GM04503 (cell line): ENCODE results near the gene HECTD4.
"Not testable (repeated sequence)": the region's sequence is repeated elsewhere in the genome, so short reads cannot be mapped to it uniquely, and the experiment has no call there.

Source experiments
- DNase-seq: peaks from one replicate; pipeline ENCODE4 v3.0.0-alpha.2; 2012; ENCODE audit warnings: low read depth

Gene HECTD4

DNA sequence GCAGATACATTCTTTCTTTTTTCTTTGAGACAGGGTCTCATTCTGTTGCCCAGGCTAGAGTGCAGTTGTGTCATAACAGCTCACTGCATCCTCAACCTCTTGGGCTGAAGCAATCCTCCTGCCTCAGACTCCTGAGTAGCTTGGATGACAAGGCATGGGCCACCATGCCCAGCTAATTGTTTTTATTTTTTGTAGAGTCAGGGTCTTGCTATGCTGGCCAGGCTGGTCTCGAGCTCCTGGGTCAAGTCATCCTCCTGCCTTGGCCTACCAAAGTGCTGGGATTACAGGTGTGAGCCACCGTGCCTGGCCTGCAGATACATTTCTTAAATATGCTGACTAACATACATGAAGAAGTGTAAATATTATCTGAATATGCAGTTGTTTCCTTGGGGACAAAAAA lies 115.8 kb downstream of the HECTD4 start:
- DNase-seq = no peak

DNA sequence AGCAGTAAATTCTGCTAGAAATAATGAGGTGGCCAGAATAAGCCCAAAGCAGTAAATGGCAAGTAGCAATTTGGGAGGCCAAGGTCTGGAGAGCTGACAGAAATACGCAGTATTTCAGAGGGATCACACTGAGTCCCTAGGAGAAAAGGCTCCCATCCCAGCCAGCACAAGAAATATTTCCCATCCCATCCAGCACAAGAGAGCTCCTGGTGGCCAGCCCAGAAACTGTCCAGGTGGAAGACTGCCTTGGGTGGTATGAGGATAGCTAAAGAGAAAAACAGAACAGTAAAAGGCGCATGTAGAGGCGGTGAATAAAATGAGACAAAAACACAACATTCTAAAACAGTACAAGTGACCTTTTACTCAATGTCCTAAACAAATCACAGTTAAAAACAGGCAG lies 120.7 kb downstream of the HECTD4 start:
- DNase-seq = no peak

DNA sequence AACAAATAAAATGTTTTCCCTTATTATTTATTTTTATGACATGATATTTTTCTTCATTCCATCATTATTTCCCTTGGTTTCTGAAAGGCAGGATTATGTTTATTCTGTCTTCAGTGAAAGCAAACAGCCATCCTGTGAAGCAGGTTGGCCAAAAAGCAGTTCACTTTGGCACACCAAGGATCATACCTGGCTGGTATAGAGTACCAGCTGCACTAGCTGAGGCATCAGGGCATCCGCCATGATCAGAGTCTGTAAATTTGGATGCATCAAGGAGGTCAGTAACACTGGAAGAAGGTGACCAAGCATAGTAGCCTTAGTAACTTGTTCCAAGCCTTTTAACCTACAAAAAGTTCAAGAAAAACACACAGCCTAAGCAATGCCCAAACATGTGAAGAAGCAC lies 123.3 kb downstream of the HECTD4 start:
- DNase-seq = no peak

DNA sequence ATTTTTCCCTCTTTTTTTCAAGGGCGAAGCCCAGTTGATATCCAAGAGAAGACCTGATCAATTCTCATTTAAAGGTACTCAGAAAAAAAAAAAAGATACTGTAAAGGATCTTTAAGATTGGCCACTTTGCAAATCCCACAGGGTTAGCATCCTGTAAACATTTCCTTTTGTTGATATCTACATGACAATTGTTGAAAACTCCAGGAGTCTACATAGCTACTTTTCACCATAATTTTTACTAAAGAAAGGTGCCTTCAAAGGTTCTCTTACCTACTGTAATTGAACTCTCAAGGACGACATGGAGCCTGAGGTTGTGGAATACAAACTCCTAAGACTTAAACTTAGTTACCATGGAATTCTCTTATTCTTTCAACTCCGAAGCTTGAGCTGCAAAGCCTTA lies 125.5 kb downstream of the HECTD4 start:
- no peak for DNase-seq

DNA sequence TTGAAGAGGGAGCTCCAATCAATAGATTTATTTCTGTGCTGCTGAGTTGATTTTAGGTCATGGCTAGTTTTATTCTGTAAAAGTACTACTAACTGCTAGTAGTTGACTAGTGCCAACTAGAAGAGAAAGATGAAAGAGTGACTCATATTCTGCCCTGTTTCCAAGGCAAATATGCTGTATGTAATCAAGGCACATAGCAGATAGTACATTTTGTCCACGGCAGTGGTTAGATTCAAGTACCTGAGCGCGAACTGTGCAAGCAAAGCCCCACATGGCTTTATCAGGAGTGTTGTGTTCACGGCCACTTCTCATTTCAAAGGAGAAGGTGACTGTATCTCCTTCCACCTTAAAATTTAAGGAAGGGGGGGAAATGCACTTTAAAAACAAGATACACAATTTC lies 130.0 kb downstream of the HECTD4 start:
- no peak for DNase-seq

DNA sequence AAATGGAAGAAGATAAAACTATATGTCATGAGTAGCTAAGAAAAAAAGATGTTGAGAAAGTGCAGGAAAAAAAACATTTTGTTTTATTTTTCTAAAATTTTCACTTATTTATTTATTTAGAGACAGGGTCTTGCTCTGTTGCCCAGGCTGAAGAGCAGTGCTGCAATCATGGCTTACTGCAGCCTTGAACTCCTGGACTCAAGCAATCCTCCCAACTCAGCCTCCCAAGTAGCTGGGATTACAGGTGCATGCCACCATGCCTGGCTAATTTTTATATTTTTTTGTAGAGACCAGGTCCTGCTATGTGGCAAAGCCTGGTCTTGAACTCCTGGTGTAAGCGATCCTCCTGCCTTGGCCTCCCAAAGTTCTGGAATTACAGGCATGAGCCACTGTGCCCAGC lies 137.3 kb downstream of the HECTD4 start:
- DNase-seq = not testable (repeated sequence)

DNA sequence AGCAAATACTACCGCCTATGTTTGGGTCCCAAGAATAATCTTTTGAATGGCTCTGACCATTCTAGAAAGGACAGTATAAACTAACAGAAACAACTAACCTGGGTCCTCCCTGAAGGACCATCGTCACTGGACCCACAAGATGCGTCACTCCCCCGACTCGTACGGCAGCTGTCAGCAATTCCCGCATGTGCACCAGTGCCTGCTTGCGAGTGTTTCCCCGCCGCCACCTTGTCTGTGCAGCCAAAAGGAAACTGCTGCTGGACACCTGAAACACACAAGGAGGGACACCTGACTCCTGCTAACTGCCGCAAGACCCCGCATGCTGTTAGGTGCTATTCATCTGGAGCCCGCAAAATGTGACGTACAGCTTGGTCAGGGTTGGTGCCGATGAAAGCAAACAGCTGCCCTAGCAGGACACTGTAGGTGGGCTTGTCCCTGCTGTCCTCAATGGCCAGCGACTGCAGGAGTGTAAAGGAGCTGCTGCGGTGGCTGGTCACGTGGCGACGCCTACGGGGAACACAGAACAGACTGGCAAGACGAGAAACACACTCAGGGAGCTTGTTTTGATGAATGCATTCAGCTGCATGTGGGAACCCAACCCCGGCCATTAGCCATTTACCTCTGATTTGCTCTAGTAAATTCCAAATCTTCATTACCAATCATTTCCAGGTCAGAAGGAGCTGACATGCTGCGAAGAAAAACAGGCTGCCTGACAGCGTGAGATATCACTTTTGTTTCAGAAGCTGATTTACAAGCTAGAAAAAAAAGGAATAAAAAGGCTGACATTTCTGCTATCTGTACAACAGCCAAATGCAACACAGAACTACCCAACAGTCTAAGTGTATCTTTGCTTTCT lies 138.7 kb downstream of the HECTD4 start:
- DNase-seq = no peak

DNA sequence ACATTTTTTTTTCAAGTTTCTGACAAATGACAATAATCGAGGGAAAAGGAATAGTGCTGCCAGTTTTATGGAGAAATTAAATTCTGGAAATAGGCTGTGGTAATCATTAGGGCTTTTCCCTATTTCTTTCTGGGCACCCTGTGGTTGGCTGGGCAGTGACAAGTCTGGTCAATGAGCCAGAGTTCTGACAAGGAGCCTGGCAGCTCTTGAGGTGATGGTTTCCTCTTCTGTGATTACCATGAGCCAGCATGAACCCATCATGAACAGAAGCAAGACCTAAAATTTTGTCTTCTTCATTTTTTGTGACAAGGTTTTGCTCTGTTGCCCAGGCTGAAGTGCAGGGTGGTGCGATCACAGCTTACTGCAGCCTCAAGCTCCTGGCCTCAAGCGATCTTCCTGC lies 141.1 kb downstream of the HECTD4 start:
- DNase-seq = no peak

DNA sequence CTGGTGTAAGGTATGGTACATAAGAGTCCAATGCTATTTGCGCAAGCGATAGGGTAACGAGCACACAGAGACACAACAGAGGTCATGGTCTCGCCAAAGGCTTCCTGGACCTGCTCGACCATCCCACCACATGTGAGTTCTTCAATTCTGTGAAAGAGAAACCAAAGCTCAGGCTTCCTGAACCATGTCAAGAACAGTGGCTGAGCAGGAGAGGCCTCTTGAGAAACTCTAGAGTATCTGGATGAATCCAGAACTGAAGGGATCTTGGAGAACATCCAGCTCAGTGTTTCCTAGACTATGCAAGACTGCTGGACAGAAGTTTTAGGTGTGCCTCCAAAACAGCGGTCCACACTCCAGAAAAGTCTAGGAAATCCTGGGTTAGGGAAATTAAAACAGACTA lies 142.3 kb downstream of the HECTD4 start:
- DNase-seq = no peak

DNA sequence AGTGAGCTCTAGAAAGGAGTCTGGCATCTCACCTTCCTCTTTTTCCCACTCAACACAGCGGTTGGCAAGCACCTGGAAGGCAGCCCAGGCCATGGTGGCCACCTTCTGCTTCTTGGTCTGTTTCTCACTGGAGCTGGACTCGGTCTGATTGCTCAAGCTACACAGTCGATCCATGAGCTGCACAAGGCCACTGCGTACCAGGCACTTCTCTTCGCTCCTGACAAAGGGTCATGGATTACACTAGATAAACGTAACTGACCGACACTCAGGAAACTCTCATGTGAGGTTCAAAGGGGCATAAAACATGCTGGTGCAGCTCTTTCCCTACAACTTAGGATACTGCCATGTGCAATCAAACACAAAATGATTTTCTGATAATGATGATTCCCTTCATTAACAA lies 143.2 kb downstream of the HECTD4 start:
- DNase-seq = no peak

DNA sequence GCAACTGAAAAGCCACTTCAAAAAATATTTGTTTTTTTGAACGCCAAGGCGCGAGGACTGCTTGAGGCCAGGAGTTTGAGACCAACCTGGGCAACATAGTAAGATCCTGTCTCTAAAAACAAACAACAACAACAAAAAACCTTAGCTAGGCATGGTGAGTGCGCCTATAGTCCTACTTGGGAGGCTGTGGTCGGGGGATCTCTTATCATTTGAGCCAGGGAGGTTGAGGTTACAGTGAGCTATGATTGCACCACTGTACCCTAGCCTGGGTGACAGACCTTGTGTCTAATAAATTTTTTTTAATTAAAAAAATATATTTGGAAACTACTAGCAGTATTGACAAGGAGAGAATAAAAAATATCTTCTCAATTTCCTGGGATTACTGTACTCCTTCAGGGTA lies 143.8 kb downstream of the HECTD4 start:
- DNase-seq = no peak

DNA sequence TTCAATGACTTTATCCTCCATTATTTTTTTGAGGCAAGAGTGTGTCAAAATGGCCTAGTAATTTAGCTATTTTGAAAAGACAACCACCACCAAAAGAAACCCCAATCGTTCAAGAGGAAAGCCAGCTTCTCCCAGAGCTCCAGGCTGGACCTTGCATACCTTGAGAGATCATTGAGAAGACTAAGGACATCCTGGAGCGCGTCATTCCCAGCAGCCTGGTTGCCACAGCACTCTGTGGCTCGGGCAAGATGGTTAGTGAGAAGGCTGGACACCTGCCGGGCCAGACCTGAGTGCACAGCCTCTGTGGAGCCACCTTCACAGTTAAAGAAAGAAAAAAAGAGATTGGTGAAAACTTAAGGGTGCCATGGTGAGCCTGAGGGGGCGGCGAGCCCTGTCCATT lies 145.4 kb downstream of the HECTD4 start:
- no peak for DNase-seq

DNA sequence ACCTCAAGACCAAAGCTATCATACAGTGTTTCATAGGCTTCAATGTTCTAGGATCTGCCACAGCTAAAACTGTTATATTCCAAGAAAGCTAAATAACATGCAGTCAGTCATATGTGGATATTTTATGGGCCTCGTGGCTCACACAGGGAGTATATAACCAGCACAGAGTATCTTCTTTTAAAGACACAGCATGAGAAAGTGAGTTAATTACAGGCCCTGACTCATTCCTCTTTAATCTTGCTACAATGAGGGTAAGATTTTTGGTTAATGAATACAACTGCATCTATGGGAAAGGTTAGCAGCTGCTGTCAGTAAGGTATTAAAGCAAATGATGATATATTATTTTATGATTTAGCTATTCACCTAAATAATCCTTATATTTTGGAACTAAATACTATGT lies 145.8 kb downstream of the HECTD4 start:
- DNase-seq = no peak

DNA sequence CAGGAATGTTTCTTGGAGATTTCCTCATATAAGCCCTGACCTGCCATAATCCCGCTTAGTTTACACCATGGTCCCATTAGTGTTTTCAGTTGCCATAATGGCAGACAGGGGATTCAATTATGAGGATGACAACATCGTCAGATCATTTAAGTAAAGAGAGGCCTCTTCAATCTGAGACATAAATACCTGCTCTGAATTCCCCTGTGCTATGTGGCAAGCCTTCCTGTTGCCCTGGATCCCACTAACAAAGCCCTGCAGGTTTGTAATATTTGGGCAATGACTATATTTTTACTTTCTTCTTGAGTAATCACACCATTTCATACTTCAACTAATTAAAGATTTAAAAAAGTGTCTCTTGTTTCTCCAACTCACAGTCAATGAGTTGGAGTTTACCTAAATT lies 147.9 kb downstream of the HECTD4 start:
- no peak for DNase-seq

DNA sequence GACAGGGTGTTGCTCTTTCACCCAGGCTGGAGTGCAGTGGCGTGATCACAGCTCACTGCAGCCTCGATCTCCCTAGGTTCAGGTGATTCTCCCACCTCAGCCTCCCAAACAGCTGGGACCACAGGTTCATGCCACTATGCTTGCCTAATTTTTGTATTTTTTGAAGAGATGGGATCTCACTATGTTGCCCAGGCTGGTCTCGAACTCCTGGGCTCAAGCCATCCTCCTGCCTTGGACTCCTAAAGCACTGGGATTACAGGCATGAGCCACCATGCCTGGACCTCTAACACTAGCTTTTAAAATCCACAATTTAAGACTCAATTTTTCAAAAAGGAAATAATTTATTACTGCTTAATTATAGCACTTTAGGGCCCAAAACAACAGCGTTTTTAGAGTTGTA lies 149.0 kb downstream of the HECTD4 start:
- no peak for DNase-seq

DNA sequence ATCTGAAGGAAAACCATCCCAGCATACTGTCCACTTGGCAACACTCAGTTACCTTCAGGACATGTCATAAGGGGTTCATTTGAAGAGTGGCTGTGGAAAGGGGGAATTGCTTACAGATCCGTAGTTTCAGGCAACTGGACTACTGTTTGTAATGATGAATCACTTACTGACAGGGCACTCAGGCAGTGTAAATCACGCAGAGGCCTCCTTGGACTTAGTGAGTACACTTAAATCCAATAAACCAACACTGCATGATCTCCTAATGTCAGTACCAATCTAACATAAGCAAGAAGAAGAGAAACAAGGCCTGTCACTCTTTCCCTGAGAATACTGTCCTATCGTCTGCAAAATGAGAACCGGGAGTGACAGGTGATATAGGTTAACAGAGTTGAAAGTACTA lies 152.1 kb downstream of the HECTD4 start:
- DNase-seq = no peak

DNA sequence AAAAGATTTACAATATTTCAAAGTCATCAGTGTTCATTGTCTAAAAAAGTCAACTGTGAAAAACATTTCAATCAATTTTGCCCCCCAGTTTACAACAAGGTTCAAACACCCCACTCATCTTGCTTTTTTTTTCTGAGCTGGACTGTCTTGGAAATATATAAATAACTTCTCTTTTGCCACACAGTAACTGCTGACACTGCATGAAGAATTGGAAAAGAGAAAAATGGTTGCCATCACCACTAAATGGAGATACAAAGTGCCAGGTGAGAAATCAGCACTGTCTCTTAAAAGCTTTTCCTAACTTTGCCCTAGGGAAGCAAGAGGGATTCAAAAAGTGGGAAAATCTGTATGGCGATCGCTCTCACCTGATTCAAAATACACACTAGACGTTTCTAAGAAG lies 155.5 kb downstream of the HECTD4 start:
- no peak for DNase-seq

DNA sequence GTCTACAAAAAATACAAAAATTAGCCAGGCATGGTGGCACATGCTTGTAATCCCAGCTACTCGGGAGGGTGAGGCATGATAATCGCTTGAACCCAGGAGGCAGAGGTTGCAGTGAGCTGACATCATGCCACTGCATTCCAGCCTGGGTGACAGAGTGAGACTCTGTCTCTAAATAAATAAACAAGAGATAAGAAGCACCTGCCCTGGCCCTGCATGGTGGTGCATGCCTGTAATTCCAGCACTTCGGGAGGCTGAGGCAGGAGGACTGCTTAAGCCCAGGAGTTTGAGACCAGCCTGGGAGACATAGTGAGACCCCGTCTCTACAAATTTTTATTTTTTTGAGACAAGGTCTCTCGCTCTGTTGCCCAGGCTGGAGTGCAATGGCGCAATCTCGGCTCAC lies 161.6 kb downstream of the HECTD4 start:
- not testable (repeated sequence) for DNase-seq

DNA sequence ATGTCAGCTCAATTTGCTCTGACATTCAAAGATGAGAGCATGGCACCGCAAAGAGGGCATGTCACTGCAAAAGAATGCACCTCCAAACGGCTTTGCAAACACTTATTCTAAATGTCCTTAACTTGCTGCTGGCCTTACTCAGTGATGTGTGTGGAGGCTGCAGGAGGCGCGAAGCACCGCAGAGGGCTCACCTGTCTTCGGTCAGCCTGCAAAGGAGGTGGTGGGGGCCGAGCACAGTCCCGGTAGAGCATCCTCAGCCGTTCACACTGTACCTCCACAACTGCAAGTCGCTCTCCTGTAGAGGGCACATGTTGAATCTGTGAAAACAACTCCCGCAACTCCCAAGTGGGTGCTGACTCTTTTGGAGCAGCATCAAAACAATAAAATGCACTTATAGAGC lies 163.0 kb downstream of the HECTD4 start:
- no peak for DNase-seq

DNA sequence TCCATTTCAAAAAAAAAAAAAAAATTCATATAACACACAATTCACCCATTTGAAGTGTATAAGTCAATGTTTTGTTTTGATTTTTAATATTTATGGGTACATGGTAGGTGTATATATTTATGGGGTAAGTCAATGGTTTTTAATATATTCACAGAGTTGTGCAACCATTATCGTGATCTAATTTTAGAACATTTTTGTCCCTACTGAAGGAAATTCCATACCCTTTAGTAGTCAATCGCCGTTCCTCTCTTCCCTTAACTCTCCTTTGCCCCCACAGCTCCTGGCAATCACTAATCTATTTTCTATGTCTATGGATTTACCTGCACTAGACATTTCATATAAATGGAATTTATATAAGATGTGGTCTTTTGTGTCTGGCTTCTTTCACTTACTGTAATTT lies 164.1 kb downstream of the HECTD4 start:
- DNase-seq = no peak

DNA sequence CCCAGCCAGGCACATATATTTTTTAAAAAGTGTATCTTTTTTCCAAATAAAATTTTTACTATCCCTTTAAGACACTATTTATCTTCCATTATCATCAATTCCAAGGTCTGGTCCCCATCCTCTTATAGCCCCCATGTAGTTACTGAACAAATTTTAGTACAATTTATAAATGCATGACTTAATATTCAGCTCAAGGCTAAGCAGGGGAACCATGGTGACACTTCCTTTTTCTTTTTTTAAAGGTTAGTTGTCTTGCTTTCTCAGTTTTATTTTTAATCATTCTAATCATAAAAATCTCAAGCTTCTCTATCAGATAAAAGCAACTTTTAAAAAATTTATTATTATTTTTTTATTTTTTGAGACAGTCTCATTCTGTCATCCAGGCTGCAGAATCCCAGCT lies 164.6 kb downstream of the HECTD4 start:
- no peak for DNase-seq

DNA sequence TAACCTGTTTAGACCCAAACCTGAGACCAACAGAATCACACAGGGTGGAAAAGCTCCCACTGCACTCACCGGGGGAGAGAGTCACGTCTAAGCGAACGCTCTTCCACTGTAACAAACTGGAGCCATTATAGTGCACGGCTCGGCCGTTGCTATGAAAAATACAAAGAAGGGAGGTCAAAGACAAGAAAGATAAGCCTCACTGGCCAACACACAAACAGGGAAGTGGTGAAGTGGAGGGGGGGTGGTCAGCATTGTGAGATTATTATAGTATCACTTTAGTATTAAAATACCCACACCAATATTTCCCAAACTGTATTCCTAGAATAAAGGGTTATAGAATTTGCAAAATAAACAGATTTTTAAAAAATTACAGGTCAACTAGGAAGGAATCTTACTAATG lies 166.0 kb downstream of the HECTD4 start:
- no peak for DNase-seq

DNA sequence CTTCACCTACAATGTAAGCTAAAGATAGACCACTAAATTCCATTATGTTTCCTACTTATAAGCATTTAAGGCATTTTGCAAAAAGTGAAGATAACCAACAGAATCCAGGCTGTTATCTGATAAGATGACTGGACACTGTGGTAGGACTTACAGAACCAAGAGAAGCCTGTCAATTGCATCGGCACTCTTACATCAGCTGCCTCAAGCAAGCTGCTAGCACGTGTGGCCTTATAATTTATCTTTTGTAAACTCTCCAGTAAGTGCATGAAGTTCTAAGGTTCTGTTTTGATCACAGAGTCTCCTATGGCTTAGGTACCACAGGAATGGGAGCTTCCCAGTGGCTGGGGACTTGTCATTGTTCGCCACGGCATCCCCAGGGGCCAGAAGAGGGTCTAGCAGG lies 168.2 kb downstream of the HECTD4 start:
- DNase-seq = no peak

DNA sequence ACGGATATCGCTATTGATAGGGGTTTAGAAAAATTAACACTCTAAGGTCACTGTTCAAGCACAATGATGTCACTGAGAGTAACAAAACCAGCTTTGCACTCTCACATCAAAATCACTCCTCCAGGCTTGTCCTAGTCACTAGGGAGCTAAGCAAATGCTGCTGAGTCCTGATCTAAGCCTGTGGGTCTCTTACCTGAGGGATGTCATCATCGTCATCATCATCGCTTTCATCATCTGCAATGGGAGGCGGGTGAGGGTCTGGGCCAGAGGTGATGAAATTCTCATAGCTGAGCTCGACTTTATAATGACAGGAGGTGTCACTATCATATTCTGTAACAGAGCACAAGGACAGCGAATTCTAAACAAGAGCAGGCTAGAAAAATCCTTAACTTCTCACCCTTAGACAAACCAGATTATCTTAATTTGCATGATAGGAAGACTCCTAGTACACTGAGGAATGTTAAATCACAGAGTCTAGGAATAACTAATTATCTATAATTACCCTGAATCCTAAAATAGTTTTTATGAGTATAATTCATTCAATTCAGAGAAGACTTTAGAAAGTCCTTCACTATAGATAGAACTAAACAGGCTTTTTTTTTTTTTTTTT lies 173.8 kb downstream of the HECTD4 start:
- DNase-seq = no peak
